ENCODE results near the gene FOXC1. TPM values are rescaled to one million over a fixed set of nuclear protein-coding genes. Genes with fewer than 3 reads are reported as not detected.

The FOXC1 gene
- polyA plus RNA-seq, 1 donor from 2014 or later, result 0.09 TPM

DNA sequence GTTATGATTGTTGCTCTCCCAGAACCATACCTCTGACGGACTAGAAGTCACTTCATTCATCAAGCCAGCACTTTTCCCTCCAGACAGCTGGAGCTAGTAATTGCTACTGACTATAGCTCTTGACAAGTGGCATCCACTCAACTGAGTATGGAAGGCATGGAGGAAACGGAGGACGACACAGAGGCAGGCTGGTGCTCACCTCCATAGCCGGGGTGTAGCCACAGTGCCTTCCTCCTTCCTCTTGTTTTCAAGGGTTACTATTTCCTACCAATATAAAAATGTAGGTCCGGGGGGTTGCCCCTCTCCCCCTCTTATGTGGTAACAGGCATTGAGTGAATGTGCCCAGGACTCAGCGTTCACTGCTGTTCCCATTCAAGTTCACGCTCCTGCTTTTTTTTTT, 23.5 kb upstream of the FOXC1 start:
- H4K20me1 ChIP-seq (ENCODE audit: insufficient read depth), result no peaks in the 10 kb centered on the region
- H3K4me2 ChIP-seq (ENCODE audit: low read length), result no peak overlapping the region
- H2AFZ ChIP-seq (ENCODE audit: low read depth, low read length), result no peak overlapping the region
- H3K9me3 ChIP-seq (ENCODE audit: low read length), result no peaks in the 10 kb centered on the region
- no peak overlapping the region for H3K4me3 ChIP-seq (ENCODE audit: low read length)
- no peaks in the 10 kb centered on the region for H3K9me2 ChIP-seq (ENCODE audit: insufficient read depth, low read length)
- no peaks in the 10 kb centered on the region for H3F3A ChIP-seq (ENCODE audit: insufficient read depth, low read length, poor library complexity, severe bottlenecking)
- TF ChIP-seq EP300 (conservative IDR thresholded peaks at IDR 0.05; ENCODE audit: poor library complexity, severe bottlenecking) (no peak), TAF1 (IDR thresholded peaks at IDR 0.05; ENCODE audit: low read depth) (no peak), EZH2 (IDR thresholded peaks at IDR 0.05; ENCODE audit: borderline replicate concordance, insufficient read depth, low read length, poor library complexity, severe bottlenecking) (no peak), SMC3 (conservative IDR thresholded peaks at IDR 0.05; ENCODE audit: poor library complexity) (no peak), RAD21 (conservative IDR thresholded peaks at IDR 0.05) (no peak), REST (IDR thresholded peaks at IDR 0.05; ENCODE audit: borderline replicate concordance) (no peak), MXI1 (conservative IDR thresholded peaks at IDR 0.05; ENCODE audit: poor library complexity, severe bottlenecking) (no peak), POLR2AphosphoS5 (IDR thresholded peaks at IDR 0.05) (no peak)
- TF ChIP-seq, protein P1, sequence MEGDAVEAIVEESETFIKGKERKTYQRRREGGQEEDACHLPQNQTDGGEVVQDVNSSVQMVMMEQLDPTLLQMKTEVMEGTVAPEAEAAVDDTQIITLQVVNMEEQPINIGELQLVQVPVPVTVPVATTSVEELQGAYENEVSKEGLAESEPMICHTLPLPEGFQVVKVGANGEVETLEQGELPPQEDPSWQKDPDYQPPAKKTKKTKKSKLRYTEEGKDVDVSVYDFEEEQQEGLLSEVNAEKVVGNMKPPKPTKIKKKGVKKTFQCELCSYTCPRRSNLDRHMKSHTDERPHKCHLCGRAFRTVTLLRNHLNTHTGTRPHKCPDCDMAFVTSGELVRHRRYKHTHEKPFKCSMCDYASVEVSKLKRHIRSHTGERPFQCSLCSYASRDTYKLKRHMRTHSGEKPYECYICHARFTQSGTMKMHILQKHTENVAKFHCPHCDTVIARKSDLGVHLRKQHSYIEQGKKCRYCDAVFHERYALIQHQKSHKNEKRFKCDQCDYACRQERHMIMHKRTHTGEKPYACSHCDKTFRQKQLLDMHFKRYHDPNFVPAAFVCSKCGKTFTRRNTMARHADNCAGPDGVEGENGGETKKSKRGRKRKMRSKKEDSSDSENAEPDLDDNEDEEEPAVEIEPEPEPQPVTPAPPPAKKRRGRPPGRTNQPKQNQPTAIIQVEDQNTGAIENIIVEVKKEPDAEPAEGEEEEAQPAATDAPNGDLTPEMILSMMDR (IDR thresholded peaks at IDR 0.05; ENCODE audit: poor library complexity, severe bottlenecking), result no peak
- H3K36me3 ChIP-seq (ENCODE audit: insufficient read depth, low read length), result no peaks in the 10 kb centered on the region
- no peaks in the 10 kb centered on the region for H3K79me2 ChIP-seq (replicated peaks; ENCODE audit: insufficient read depth, low read length)
- no peak overlapping the region for H3K9ac ChIP-seq (ENCODE audit: low read length)
- no peak overlapping the region for H3K27ac ChIP-seq (ENCODE audit: low read length)
- H3K27me3 ChIP-seq (ENCODE audit: insufficient read depth, low read depth, low read length), result no peaks in the 10 kb centered on the region

DNA sequence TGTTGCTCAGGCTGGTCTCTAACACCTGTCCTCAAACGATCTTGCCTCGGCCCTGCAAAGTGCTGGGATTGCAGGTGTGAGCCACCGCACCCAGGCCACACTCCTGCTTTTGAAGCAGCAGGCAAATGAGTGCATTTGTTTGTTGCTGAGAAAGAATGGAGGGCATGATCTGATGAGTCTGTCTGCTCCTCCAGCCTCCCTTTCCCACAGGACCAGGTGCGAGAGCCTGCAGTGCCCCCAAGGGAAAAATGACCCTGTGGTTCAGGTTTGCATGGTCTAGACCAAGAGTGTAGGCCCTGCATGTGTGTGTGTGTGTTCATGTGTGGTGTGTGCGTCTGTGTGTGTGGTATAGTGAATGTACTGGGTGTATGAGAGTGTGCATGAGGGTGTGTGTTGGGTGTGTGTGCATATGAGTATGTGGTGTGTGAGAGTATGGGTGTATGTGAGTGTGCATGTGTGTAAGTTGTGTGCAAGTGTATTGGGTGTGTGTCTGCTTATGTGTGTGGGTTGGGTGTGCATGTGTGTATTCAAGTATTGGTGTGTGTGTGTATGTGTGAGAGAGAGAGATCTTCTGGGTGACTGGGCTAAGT, 22.8 kb upstream of the FOXC1 start:
- Histone ChIP-seq H2AFZ (ENCODE audit: low read depth, low read length) (no peak overlapping the region), H3K27me3 (ENCODE audit: insufficient read depth, low read depth, low read length) (no peaks in the 10 kb centered on the region), H3K9me2 (ENCODE audit: insufficient read depth, low read length) (no peaks in the 10 kb centered on the region), H3F3A (ENCODE audit: insufficient read depth, low read length, poor library complexity, severe bottlenecking) (no peaks in the 10 kb centered on the region), H4K20me1 (ENCODE audit: insufficient read depth) (no peaks in the 10 kb centered on the region), H3K27ac (ENCODE audit: low read length) (no peak overlapping the region), H3K79me2 (replicated peaks; ENCODE audit: insufficient read depth, low read length) (no peaks in the 10 kb centered on the region), H3K9me3 (ENCODE audit: low read length) (no peaks in the 10 kb centered on the region), H3K36me3 (ENCODE audit: insufficient read depth, low read length) (no peaks in the 10 kb centered on the region), H3K9ac (ENCODE audit: low read length) (no peak overlapping the region), H3K4me3 (ENCODE audit: low read length) (no peak overlapping the region), H3K4me2 (ENCODE audit: low read length) (no peak overlapping the region)
- TF ChIP-seq EP300 (conservative IDR thresholded peaks at IDR 0.05; ENCODE audit: poor library complexity, severe bottlenecking) (no peak), RAD21 (conservative IDR thresholded peaks at IDR 0.05) (no peak), MXI1 (conservative IDR thresholded peaks at IDR 0.05; ENCODE audit: poor library complexity, severe bottlenecking) (no peak), REST (IDR thresholded peaks at IDR 0.05; ENCODE audit: borderline replicate concordance) (no peak), TAF1 (IDR thresholded peaks at IDR 0.05; ENCODE audit: low read depth) (no peak)

Measured in neural cell (in vitro differentiated cells).